KBM-7 (cell line): Measurements from ENCODE around the gene RPL12.

Source experiments
- DNase-seq: peaks from one replicate; pipeline ENCODE4 v3.0.0-alpha.2; 2015
- in situ Hi-C: fragments of 300-500 bp; cut with MboI; formaldehyde crosslinking; loops from 2 replicates; pipeline ENCODE4 v1.14.3; 2020; ENCODE audit warnings: low sequenced_read_pairs, low pct_unique_long_range_greater_than_20kb, mixed read lengths

RPL12 gene

GRCh38 chr9:127445851-127446712, 5.1 kb downstream of the RPL12 start:
- DNase-seq, result peak; percentile 55
- in situ Hi-C loops, result no loop called here

- in situ Hi-C loops, result no loop called here
- DNase-seq, result no peak
Observed at GRCh38 chr9:127444921-127445850, 6.0 kb downstream of the RPL12 start.

GRCh38 chr9:127444283-127444920, 6.8 kb downstream of the RPL12 start:
- no peak for DNase-seq
- in situ Hi-C loops, result no loop called here

GRCh38 chr9:127438394-127438793, 12.8 kb downstream of the RPL12 start:
- DNase-seq, result no peak
- in situ Hi-C loops, result no loop called here

GRCh38 chr9:127437497-127438264, 13.5 kb downstream of the RPL12 start:
- DNase-seq, result no peak
- in situ Hi-C loops, result no loop called here

GRCh38 chr9:127430415-127430814, 20.8 kb downstream of the RPL12 start:
- in situ Hi-C loops, result no loop called here

GRCh38 chr9:127428348-127428747, 22.9 kb downstream of the RPL12 start:
- DNase-seq, result no peak
- in situ Hi-C loops, result no loop called here

More at GRCh38 chr9:127430415-127430814, 20.8 kb downstream of the RPL12 start:
- DNase-seq, result no peak

GRCh38 chr9:127426756-127427155, 24.4 kb downstream of the RPL12 start:
- DNase-seq, result no peak
- in situ Hi-C loops, result no loop called here

GRCh38 chr9:127424676-127424999, 26.6 kb downstream of the RPL12 start:
- DNase-seq, result no peak
- in situ Hi-C loops, result no loop called here

GRCh38 chr9:127423934-127424675, 27.1 kb downstream of the RPL12 start, which contains the start of gene ZNF79:
ZNF79 (plus strand) TSS chr9:127424382; CDS start chr9:127424788, 406 bp downstream.
- in situ Hi-C loops, result no loop called here

GRCh38 chr9:127423476-127423933, 27.7 kb downstream of the RPL12 start:
- DNase-seq, result no peak
- in situ Hi-C loops, result no loop called here

More at GRCh38 chr9:127423934-127424675, 27.1 kb downstream of the RPL12 start, which contains the start of gene ZNF79:
- peak; percentile 96 for DNase-seq

- no peak for DNase-seq
- in situ Hi-C loops, result no loop called here
Observed at GRCh38 chr9:127422787-127423186, 28.4 kb downstream of the RPL12 start.

GRCh38 chr9:127422133-127422782, 28.9 kb downstream of the RPL12 start:
- in situ Hi-C loops, result no loop called here
- no peak for DNase-seq

- no peak for DNase-seq
- in situ Hi-C loops, result no loop called here
Observed at GRCh38 chr9:127421057-127421456, 30.1 kb downstream of the RPL12 start.

- in situ Hi-C loops, result no loop called here
- DNase-seq, result no peak
Observed at GRCh38 chr9:127419348-127419747, 31.9 kb downstream of the RPL12 start.

- in situ Hi-C loops, result no loop called here
- DNase-seq, result peak; percentile 62
Observed at GRCh38 chr9:127418037-127418471, 33.2 kb downstream of the RPL12 start.
